CD4-positive, alpha-beta T cell treated with Interleukin-6 at 100 ng/mL for 8 hours (primary cell): ENCODE measurements around the gene ITGAD.
"Not testable (repeated sequence)": the region's sequence is repeated elsewhere in the genome, so short reads cannot be mapped to it uniquely, and the experiment has no call there.

Experiments
- DNase-seq: peaks from one replicate; pipeline ENCODE4 v3.0.0-alpha.2; 2020; ENCODE audit warnings: mixed read lengths, low spot score

Gene ITGAD

GRCh38 chr16:31403590-31404352 is 10.6 kb downstream of the ITGAD start:
- DNase-seq = no peak

GRCh38 chr16:31404353-31405064 is 11.4 kb downstream of the ITGAD start:
- DNase-seq = no peak

GRCh38 chr16:31407406-31407805 is 14.3 kb downstream of the ITGAD start:
- DNase-seq = no peak

GRCh38 chr16:31409433-31409832 is 16.3 kb downstream of the ITGAD start:
- DNase-seq = no peak

- DNase-seq = no peak
Measured at GRCh38 chr16:31410082-31410481, 16.9 kb downstream of the ITGAD start.

- DNase-seq = no peak
Measured at GRCh38 chr16:31411024-31411844, 18.1 kb downstream of the ITGAD start.

GRCh38 chr16:31412750-31413149 is 19.6 kb downstream of the ITGAD start:
- no peak for DNase-seq

GRCh38 chr16:31413381-31413780 is 20.2 kb downstream of the ITGAD start:
- no peak for DNase-seq

- no peak for DNase-seq
Measured at GRCh38 chr16:31413943-31414342, 20.8 kb downstream of the ITGAD start.

GRCh38 chr16:31414706-31415105 is 21.6 kb downstream of the ITGAD start:
- no peak for DNase-seq

GRCh38 chr16:31416371-31416770 is 23.2 kb downstream of the ITGAD start:
- no peak for DNase-seq

- DNase-seq = not testable (repeated sequence)
Measured at GRCh38 chr16:31417036-31417435, 23.9 kb downstream of the ITGAD start.

- no peak for DNase-seq
Measured at GRCh38 chr16:31417916-31418315, 24.8 kb downstream of the ITGAD start.

GRCh38 chr16:31420037-31420436 is 26.9 kb downstream of the ITGAD start:
- no peak for DNase-seq

- DNase-seq = peak; percentile 23
Measured at GRCh38 chr16:31421587-31421986, 28.5 kb downstream of the ITGAD start.

GRCh38 chr16:31423241-31423640 is 30.1 kb downstream of the ITGAD start:
- DNase-seq = no peak

GRCh38 chr16:31423801-31424200 is 30.7 kb downstream of the ITGAD start:
- DNase-seq = no peak

- peak; percentile 54 for DNase-seq
Measured at GRCh38 chr16:31427441-31428278, 34.5 kb downstream of the ITGAD start.

- no peak for DNase-seq
Measured at GRCh38 chr16:31428279-31428597, 35.1 kb downstream of the ITGAD start, which contains the start of gene COX6A2. TSS of gene COX6A2 (minus strand) at chr16:31428360. CDS start at chr16:31428325, 35 bp downstream.

- no peak for DNase-seq
Measured at GRCh38 chr16:31428638-31429247, 35.6 kb downstream of the ITGAD start.

GRCh38 chr16:31429314-31429713 is 36.2 kb downstream of the ITGAD start:
- DNase-seq = no peak
